NT2/D1 (cell line): Measurements from ENCODE around the gene ELFN2.

ENCODE experiments used
- SUZ12 ChIP-seq: IDR thresholded peaks from 2 replicates; pipeline ENCODE4 v1.6.1; 2011; ENCODE audit not compliant: insufficient read length, insufficient read depth; ENCODE audit errors: extremely low read depth
- YY1 ChIP-seq: IDR thresholded peaks from 2 replicates; pipeline ENCODE4 v1.6.1; 2011; ENCODE audit not compliant: insufficient read length, insufficient read depth
- ZNF274 ChIP-seq: IDR thresholded peaks from 2 replicates; pipeline ENCODE4 v1.6.1; 2011; ENCODE audit warnings: mild to moderate bottlenecking, low read depth, low read length

DNA sequence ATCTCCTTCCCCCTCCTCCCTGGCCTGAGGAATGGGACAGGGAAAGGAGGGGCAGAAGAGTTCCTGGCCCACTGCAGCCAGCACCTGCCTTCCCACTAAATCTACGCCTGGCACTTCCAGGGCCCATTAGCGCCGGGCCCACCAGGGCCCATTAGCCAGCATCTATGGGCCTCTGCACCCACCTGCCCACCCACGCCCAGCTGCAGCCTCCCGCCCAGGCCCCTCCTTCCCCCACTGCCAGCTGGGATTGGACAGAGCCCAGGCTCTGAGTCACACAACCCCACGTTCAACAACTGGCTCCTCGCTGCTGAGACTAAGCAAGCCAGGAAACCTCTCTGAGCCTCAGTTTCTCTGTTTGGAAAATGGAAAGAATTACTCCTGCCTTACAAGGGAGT is 96.2 kb downstream of the ELFN2 start:
- TF ChIP-seq YY1 (no peak), ZNF274 (no peak), SUZ12 (no peak)
